Loucy (cell line): ENCODE measurements around the gene GALNT7.
A peak's percentile ranks its signal among the peaks of the same experiment; 100 is the strongest.

ENCODE experiments used
- H2AFZ ChIP-seq: fragments of 200-600 bp; sonication (generic); 2 replicates; pipeline ENCODE4 v1.6.0; 2016; ENCODE audit warnings: antibody characterized with exemption, mild to moderate bottlenecking, low read length, moderate library complexity
- H3F3A ChIP-seq: fragments of 200-600 bp; 2 replicates; pipeline ENCODE4 v1.6.0; 2016; ENCODE audit warnings: antibody characterized with exemption, low read depth, mild to moderate bottlenecking
- H3K27me3 ChIP-seq: fragments of 200-600 bp; sonication (generic); 2 replicates; pipeline ENCODE4 v1.6.1; 2014; ENCODE audit warnings: low read length, mild to moderate bottlenecking; ENCODE audit not compliant: insufficient read depth, poor library complexity, severe bottlenecking
- H3K36me3 ChIP-seq: fragments of 200-600 bp; sonication (generic); 2 replicates; pipeline ENCODE4 v1.6.1; 2016; ENCODE audit warnings: low read length; ENCODE audit not compliant: insufficient read depth
- H3K4me1 ChIP-seq: fragments of 200-600 bp; sonication (generic); 2 replicates; pipeline ENCODE4 v1.5.1; 2014; ENCODE audit warnings: low read length, mild to moderate bottlenecking; ENCODE audit not compliant: insufficient read depth, poor library complexity, severe bottlenecking
- H3K4me2 ChIP-seq: fragments of 200-600 bp; sonication (generic); 2 replicates; pipeline ENCODE4 v1.6.0; 2014; ENCODE audit warnings: antibody characterized with exemption, low read length, low read depth, mild to moderate bottlenecking; ENCODE audit not compliant: poor library complexity, severe bottlenecking
- H3K4me3 ChIP-seq: fragments of 200-600 bp; sonication (generic); 2 replicates; pipeline ENCODE4 v1.5.1; 2014; ENCODE audit warnings: low read length, mild to moderate bottlenecking, mixed read lengths; ENCODE audit not compliant: poor library complexity, severe bottlenecking
- H3K79me2 ChIP-seq: fragments of 200-600 bp; sonication (generic); 2 replicates; pipeline ENCODE4 v1.6.1; 2014; ENCODE audit warnings: low read length; ENCODE audit not compliant: insufficient read depth
- H3K9ac ChIP-seq: fragments of 200-600 bp; sonication (generic); 2 replicates; pipeline ENCODE4 v1.6.0; 2014; ENCODE audit warnings: mild to moderate bottlenecking, low read depth, low read length, moderate library complexity; ENCODE audit not compliant: poor library complexity, severe bottlenecking
- H3K9me2 ChIP-seq: fragments of 200-600 bp; sonication (generic); replicated peaks from 2 replicates; pipeline ENCODE4 v1.6.1; 2016; ENCODE audit warnings: low read depth, low read length, mixed read lengths
- H3K9me3 ChIP-seq: fragments of 200-600 bp; sonication (generic); 2 replicates; pipeline ENCODE4 v1.6.1; 2014; ENCODE audit warnings: mild to moderate bottlenecking, antibody characterized with exemption, low read length, low read depth; ENCODE audit not compliant: insufficient read depth
- H4K20me1 ChIP-seq: fragments of 200-600 bp; sonication (generic); 2 replicates; pipeline ENCODE4 v1.6.0; 2014; ENCODE audit warnings: antibody characterized with exemption, low read length, mild to moderate bottlenecking; ENCODE audit not compliant: insufficient read depth, poor library complexity, severe bottlenecking
- CTCF ChIP-seq: fragments of 200-600 bp; sonication (generic); conservative IDR thresholded peaks from 2 replicates; pipeline ENCODE4 v1.5.1; 2014; ENCODE audit warnings: mild to moderate bottlenecking, antibody characterized with exemption, low read length
- EZH2phosphoT487 ChIP-seq: fragments of 200-600 bp; IDR thresholded peaks from 2 replicates; pipeline ENCODE4 v1.6.1; 2018; ENCODE audit warnings: antibody characterized with exemption, mild to moderate bottlenecking, moderate library complexity, borderline replicate concordance

The GALNT7 gene

GRCh38 chr4:173264684-173265185 lies 96.1 kb downstream of the GALNT7 start:
- H3K9ac ChIP-seq: no peak overlapping the region
- H3K4me2 ChIP-seq: peak overlapping the region; percentile 69
- H3K9me2 ChIP-seq: no peaks in the 10 kb centered on the region
- H4K20me1 ChIP-seq: peaks cover 73% of the 10 kb centered on the region
- H3K27me3 ChIP-seq: no peaks in the 10 kb centered on the region
- peak overlapping the region; percentile 48 for H3K4me3 ChIP-seq
- H3K4me1 ChIP-seq: peaks cover 38% of the 10 kb centered on the region
- H3K9me3 ChIP-seq: no peaks in the 10 kb centered on the region
- H3F3A ChIP-seq: peaks cover 7% of the 10 kb centered on the region; the same call in 1 of the 2 replicates
- no peak overlapping the region for H2AFZ ChIP-seq
- H3K79me2 ChIP-seq: peaks cover 92% of the 10 kb centered on the region
- H3K36me3 ChIP-seq: peaks cover 12% of the 10 kb centered on the region; the same call in 1 of the 2 replicates
- no peak for TF ChIP-seq CTCF
- no peak for TF ChIP-seq EZH2phosphoT487

DNA sequence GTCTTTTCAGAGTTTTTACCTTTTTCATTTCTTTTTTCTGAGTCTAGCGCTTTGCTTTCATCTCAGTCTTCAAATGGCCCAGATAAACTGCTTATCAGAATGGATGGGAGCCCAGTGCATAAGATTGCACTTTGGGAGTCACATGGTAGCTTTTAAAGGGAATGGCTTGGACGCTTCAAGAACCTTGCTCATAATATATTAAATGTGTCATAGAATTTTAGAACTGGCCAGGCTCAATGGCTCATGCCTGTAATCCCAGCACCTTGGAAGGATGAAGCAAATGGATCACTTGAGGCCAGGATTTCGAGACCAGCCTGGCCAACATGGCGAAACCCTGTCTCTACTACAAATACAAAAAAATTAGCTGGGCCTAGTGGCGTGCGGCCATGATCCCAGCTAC lies 97.1 kb downstream of the GALNT7 start:
- no peak overlapping the region for H3K4me2 ChIP-seq
- no peaks in the 10 kb centered on the region for H3K9me2 ChIP-seq
- no peaks in the 10 kb centered on the region for H3K9me3 ChIP-seq
- peaks cover 7% of the 10 kb centered on the region; the same call in 1 of the 2 replicates for H3F3A ChIP-seq
- TF ChIP-seq EZH2phosphoT487 (no peak), CTCF (no peak)
- H4K20me1 ChIP-seq: peaks cover 71% of the 10 kb centered on the region
- H3K36me3 ChIP-seq: peaks cover 12% of the 10 kb centered on the region; the same call in 1 of the 2 replicates
- H3K4me3 ChIP-seq: no peak overlapping the region
- H3K27me3 ChIP-seq: no peaks in the 10 kb centered on the region
- H2AFZ ChIP-seq: no peak overlapping the region
- no peak overlapping the region for H3K9ac ChIP-seq
- H3K4me1 ChIP-seq: peaks cover 38% of the 10 kb centered on the region
- peaks cover 92% of the 10 kb centered on the region for H3K79me2 ChIP-seq

DNA sequence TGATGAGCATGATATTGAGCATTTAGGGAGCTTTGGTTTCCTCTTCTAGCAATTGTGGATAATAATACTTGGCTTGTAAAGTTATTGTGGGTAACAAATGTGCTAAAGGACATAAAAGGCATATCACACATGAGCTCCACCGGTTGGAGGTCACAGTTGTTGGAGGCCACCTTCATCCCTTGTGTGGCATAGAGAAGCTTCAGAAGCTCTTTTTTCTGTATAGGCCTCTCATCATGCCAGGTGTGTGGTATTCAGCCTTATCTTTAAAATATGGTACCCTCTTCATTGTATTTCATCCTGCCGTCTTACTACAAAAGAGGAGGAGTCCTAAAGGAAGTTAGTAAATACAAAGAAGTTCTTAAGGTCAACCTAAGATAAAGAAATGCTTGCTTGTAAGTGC lies 99.1 kb downstream of the GALNT7 start:
- H2AFZ ChIP-seq: no peak overlapping the region
- no peak overlapping the region for H3K4me3 ChIP-seq
- H3K9me2 ChIP-seq: no peaks in the 10 kb centered on the region
- H3K4me2 ChIP-seq: peak overlapping the region; percentile 44
- no peaks in the 10 kb centered on the region for H3K27me3 ChIP-seq
- peaks cover 38% of the 10 kb centered on the region for H3K4me1 ChIP-seq
- no peaks in the 10 kb centered on the region for H3K9me3 ChIP-seq
- H3K9ac ChIP-seq: no peak overlapping the region
- H3K79me2 ChIP-seq: peaks cover 94% of the 10 kb centered on the region
- H4K20me1 ChIP-seq: peaks cover 65% of the 10 kb centered on the region
- H3K36me3 ChIP-seq: peaks cover 8% of the 10 kb centered on the region; the same call in 1 of the 2 replicates
- TF ChIP-seq CTCF (no peak), EZH2phosphoT487 (no peak)
- H3F3A ChIP-seq: peaks cover 7% of the 10 kb centered on the region; the same call in 1 of the 2 replicates
